K562 (cell line): ENCODE measurements around the gene CCDC88A. TPM values are rescaled to one million over a fixed set of nuclear protein-coding genes. Genes with fewer than 3 reads are reported as not detected.

Experiments used
- ATAC-seq: fragments of 200-7000 bp; cut with Tn5 transposase; 3 replicates; pipeline ENCODE4 v1.9.1; 2020; ENCODE audit warnings: moderate library complexity
- BruUV-seq: library from RNA; stranded (reverse); fragments of 400-500 nt; replicated peaks from 2 replicates; lab custom pipeline; 2021; lab: Mats Ljungman, UMichigan
- CTCF ChIA-PET: fragments of 300-600 bp; formaldehyde crosslinking; extraction: SDS; loops from one replicate; lab custom pipeline; 2021; ENCODE audit warnings: low intra/inter-chr PET ratio; lab: Yijun Ruan, JAX
- POLR2A ChIA-PET: fragments of 300-600, 350-650 bp; sonication (Branson Sonifier 250); formaldehyde crosslinking; extraction: SDS; loops from one replicate; lab custom pipeline; 2021; ENCODE audit warnings: antibody characterized with exemption, inconsistent platforms; lab: Yijun Ruan, JAX
- DNase-seq, 4 experiments: peaks; one replicate each; pipeline versions ENCODE4 v3.0.0 to v3.0.0-alpha.2; 2011 to 2018; ENCODE audit warnings: low spot score in 3 of 4, mixed read lengths in 3 of 4; ENCODE audit errors: extremely low read depth in 1 of 4
- FAIRE-seq: peaks from 2 replicates; lab custom pipeline; 2011; peaks lifted over from hg19 to GRCh38; lab: Jason Lieb, UNC
- H2AFZ ChIP-seq: 2 replicates; pipeline ENCODE4 v1.6.0; 2011; ENCODE audit warnings: low read depth, low read length, control low read depth, inconsistent platforms
- H3K27ac ChIP-seq: fragments of 200-600 bp; 3 replicates; pipeline ENCODE4 v1.8.0; 2011; ENCODE audit warnings: low read depth, mild to moderate bottlenecking, control low read depth, inconsistent platforms, low read length, moderate library complexity, mixed read lengths; ENCODE audit errors: extremely low read depth
- H3K27me3 ChIP-seq, 2 experiments: fragments of 300-600 bp in 1 of 2; 2 replicates in 1 of 2; 3 replicates in 1 of 2; pipeline versions ENCODE4 v1.6.0 to v1.8.0; 2011; ENCODE audit warnings: inconsistent platforms in 2 of 2, low read length in 2 of 2, mild to moderate bottlenecking in 1 of 2, mixed read lengths in 1 of 2, moderate library complexity in 1 of 2; ENCODE audit not compliant: control insufficient read depth in 2 of 2, insufficient read depth in 2 of 2
- H3K36me3 ChIP-seq: fragments of 300-600 bp; 3 replicates; pipeline ENCODE4 v1.8.0; 2011; ENCODE audit warnings: mild to moderate bottlenecking, low read length, inconsistent platforms; ENCODE audit not compliant: control insufficient read depth, insufficient read depth
- H3K4me1 ChIP-seq, 2 experiments: fragments of 200-600 bp in 1 of 2; replicated peaks in 1 of 2; 2 replicates in 1 of 2; 3 replicates in 1 of 2; pipeline versions ENCODE4 v1.5.1 to v1.8.0; 2011; ENCODE audit warnings: inconsistent platforms in 2 of 2, low read length in 2 of 2, mild to moderate bottlenecking in 1 of 2, mixed read lengths in 1 of 2, moderate library complexity in 1 of 2; ENCODE audit not compliant: control insufficient read depth in 2 of 2, insufficient read depth in 2 of 2
- H3K4me2 ChIP-seq: 2 replicates; pipeline ENCODE4 v1.6.1; 2011; ENCODE audit warnings: low read length, control low read depth, inconsistent platforms, mixed read lengths; ENCODE audit not compliant: insufficient read depth
- H3K4me3 ChIP-seq: fragments of 200-600 bp; sonication (generic), shearing (Covaris generic); 2 replicates; pipeline ENCODE4 v1.5.1; 2016; ENCODE audit warnings: control low read depth, inconsistent platforms
- H3K79me2 ChIP-seq: fragments of 200-600 bp; 3 replicates; pipeline ENCODE4 v1.8.0; 2011; ENCODE audit warnings: low read length, inconsistent platforms; ENCODE audit not compliant: control insufficient read depth, insufficient read depth
- H3K9ac ChIP-seq, 2 experiments: 2 replicates each; pipeline versions ENCODE4 v1.6.0 to v1.6.1; 2011; ENCODE audit warnings: low read depth in 2 of 2, low read length in 2 of 2, control low read depth in 1 of 2, inconsistent platforms in 1 of 2, mild to moderate bottlenecking in 1 of 2, mixed read lengths in 1 of 2; ENCODE audit not compliant: insufficient read depth in 1 of 2
- H3K9me1 ChIP-seq: one replicate; pipeline ENCODE4 v1.6.0; 2011; ENCODE audit warnings: inconsistent platforms, mild to moderate bottlenecking, low read length, moderate library complexity; ENCODE audit not compliant: control insufficient read depth, insufficient read depth
- H3K9me3 ChIP-seq: replicated peaks from 2 replicates; pipeline ENCODE4 v1.5.1; 2011; ENCODE audit warnings: low read depth, low read length, inconsistent platforms; ENCODE audit not compliant: control insufficient read depth, insufficient read depth
- H4K20me1 ChIP-seq: replicated peaks from 2 replicates; pipeline ENCODE4 v1.6.1; 2011; ENCODE audit warnings: low read length, inconsistent platforms, mixed read lengths; ENCODE audit not compliant: control insufficient read depth, insufficient read depth
- ZNF282 ChIP-seq: sonication (generic); formaldehyde crosslinking; IDR thresholded peaks from 2 replicates; pipeline ENCODE4 v1.8.1; 2023; ENCODE audit warnings: missing genetic modification reagents
- ZNF384 ChIP-seq: IDR thresholded peaks from 2 replicates; pipeline ENCODE4 v1.6.1; 2012; ENCODE audit warnings: low read depth, low read length, improper control_type of control experiment
- WGBS: fragments of 100-300 bp; shearing (Covaris generic); methylation state at CpG from one replicate; pipeline ENCODE4 v1.1.6; 2016; ENCODE audit warnings: low coverage, mixed read lengths; ENCODE audit not compliant: insufficient coverage; ENCODE audit errors: missing lambda C conversion rate; 5-methylcytosine and 5-hydroxymethylcytosine counted together
- in situ Hi-C: fragments of 300-500 bp; cut with MboI; formaldehyde crosslinking; loops from 4 replicates; pipeline ENCODE4 v1.15.0; 2018; ENCODE audit warnings: inconsistent platforms, mixed read lengths
- intact Hi-C: fragments of 100-400 bp; cut with micrococcal nuclease; formaldehyde crosslinking; loops from 2 replicates; pipeline ENCODE4 v1.14.2; 2022
- polyA plus RNA-seq, 8 experiments: library from polyadenylated mRNA; depleted of rRNA in 4 of 8; stranded (reverse) in 5 of 8; unstranded in 3 of 8; fragments of >200 nt; fragmentation: Nextera tagmentation in 2 of 8; fragmentation: Illumina TruSeq in 1 of 8; extraction: Ambion mirVana in 2 of 8; extraction: Trizol in 1 of 8; gene quantifications; 2 replicates each; pipeline versions ENCODE4 v1.2.1 to v1.2.3, GENCODE V29; 2011 to 2014; ENCODE audit warnings: inconsistent platforms in 1 of 8, missing spikeins in 1 of 8
- total RNA-seq, 7 experiments: library from RNA; depleted of rRNA in 6 of 7; stranded (reverse); fragments of >200 nt in 6 of 7; fragmentation: Illumina TruSeq in 2 of 7; extraction: Trizol in 2 of 7; gene quantifications; 2 replicates each; pipeline versions ENCODE4 v1.2.1 to v1.2.3, GENCODE V29; 2011 to 2021; ENCODE audit warnings: low replicate concordance in 1 of 7
- TF ChIP-seq, protein P1 (sequence below): fragments of 450-650 bp; IDR thresholded peaks from one replicate; pipeline ENCODE4 v1.6.1; 2018; ENCODE audit warnings: mild to moderate bottlenecking, moderate library complexity; ENCODE audit not compliant: partially characterized antibody
- TF ChIP-seq, protein P2 (sequence below), 3 experiments: fragments of 200-800 bp in 1 of 3; sonication (Bioruptor generic) in 1 of 3; sonication (generic) in 1 of 3; formaldehyde crosslinking in 1 of 3; IDR thresholded peaks; 2 replicates each; pipeline versions ENCODE4 v1.6.1 to v1.8.0; 2016 to 2022; ENCODE audit warnings: mild to moderate bottlenecking in 2 of 3, missing compliant biosample characterization in 2 of 3, missing genetic modification characterization in 2 of 3, missing genetic modification reagents in 1 of 3
- TF ChIP-seq, protein P3 (sequence below): fragments of 200-800 bp; sonication (Bioruptor generic); IDR thresholded peaks from 2 replicates; pipeline ENCODE4 v1.6.1; 2017; ENCODE audit warnings: missing genetic modification characterization, missing compliant biosample characterization

Gene CCDC88A
- total and polyA plus RNA-seq, 9 of the 15 experiments (the other 6 are each of a cell fraction or from before 2014, with no cell fraction given), result 29.3 to 102 (median 55.6) TPM

DNA sequence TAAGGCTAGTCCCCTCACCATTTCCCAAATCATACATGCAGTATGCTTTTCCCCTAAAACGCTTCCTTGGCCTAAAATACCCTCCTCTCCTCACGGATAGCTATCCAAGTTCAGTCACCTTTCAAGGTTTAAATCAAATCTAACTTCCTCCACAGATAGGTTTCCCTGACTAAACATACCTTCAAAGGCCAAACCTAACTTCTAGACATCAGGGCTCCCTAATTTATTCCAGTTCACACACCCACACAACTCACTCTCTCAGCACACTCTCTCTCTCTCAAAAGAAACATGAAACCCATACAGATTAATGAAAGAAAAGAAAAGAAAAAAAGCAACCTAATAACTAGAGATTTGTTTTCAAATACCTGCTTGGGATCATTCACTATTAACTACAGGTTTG lies 14.5 kb downstream of the CCDC88A start:
- Histone ChIP-seq H3K27ac (no peak overlapping the region), H3K4me1 (no peaks in the 10 kb centered on the region), H3K27me3 (no peaks in the 10 kb centered on the region), H3K79me2 (peaks cover 45% of the 10 kb centered on the region), H3K9me3 (no peaks in the 10 kb centered on the region), H3K4me2 (no peak overlapping the region), H2AFZ (no peak overlapping the region), H4K20me1 (no peaks in the 10 kb centered on the region), H3K36me3 (peaks cover 49% of the 10 kb centered on the region), H3K9ac (no peak overlapping the region), H3K4me3 (no peak overlapping the region), H3K9me1 (no peaks in the 10 kb centered on the region)
- WGBS, result 91% methylated on average over 2 of the region's 2 CpGs
- FAIRE-seq (no peak), DNase-seq (no peak), ATAC-seq (no peak)
- CTCF ChIA-PET, result no interaction called here
- no TSS peak for BruUV-seq
- in situ Hi-C loops (no loop called here), intact Hi-C loops (no loop called here)
- POLR2A ChIA-PET, result interaction anchor here (1.0 kb wide), 1 partner anchor 14 kb away, joined by 3 read pairs; no protein-coding TSS in a partner anchor
- TF ChIP-seq, protein P1, sequence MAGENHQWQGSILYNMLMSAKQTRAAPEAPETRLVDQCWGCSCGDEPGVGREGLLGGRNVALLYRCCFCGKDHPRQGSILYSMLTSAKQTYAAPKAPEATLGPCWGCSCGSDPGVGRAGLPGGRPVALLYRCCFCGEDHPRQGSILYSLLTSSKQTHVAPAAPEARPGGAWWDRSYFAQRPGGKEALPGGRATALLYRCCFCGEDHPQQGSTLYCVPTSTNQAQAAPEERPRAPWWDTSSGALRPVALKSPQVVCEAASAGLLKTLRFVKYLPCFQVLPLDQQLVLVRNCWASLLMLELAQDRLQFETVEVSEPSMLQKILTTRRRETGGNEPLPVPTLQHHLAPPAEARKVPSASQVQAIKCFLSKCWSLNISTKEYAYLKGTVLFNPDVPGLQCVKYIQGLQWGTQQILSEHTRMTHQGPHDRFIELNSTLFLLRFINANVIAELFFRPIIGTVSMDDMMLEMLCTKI, result no peak
- TF ChIP-seq ZNF384 (no peak), ZNF282 (no peak)
- TF ChIP-seq, protein P2, sequence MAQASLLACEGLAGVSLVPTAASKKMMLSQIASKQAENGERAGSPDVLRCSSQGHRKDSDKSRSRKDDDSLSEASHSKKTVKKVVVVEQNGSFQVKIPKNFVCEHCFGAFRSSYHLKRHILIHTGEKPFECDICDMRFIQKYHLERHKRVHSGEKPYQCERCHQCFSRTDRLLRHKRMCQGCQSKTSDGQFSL (CRISPR knock-in tag; IDR thresholded peaks at IDR 0.05), result no peak
- TF ChIP-seq, protein P2 (tag; IDR thresholded peaks at IDR 0.05), result no peak
- TF ChIP-seq, protein P3, sequence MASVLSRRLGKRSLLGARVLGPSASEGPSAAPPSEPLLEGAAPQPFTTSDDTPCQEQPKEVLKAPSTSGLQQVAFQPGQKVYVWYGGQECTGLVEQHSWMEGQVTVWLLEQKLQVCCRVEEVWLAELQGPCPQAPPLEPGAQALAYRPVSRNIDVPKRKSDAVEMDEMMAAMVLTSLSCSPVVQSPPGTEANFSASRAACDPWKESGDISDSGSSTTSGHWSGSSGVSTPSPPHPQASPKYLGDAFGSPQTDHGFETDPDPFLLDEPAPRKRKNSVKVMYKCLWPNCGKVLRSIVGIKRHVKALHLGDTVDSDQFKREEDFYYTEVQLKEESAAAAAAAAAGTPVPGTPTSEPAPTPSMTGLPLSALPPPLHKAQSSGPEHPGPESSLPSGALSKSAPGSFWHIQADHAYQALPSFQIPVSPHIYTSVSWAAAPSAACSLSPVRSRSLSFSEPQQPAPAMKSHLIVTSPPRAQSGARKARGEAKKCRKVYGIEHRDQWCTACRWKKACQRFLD (CRISPR knock-in tag), result no peak
